NB4 (cell line): ENCODE results near the gene TLDC2.

ENCODE experiments used
- DNase-seq: peaks from one replicate; pipeline ENCODE4 v3.0.0; 2010; ENCODE audit warnings: low read depth
- H3K4me3 ChIP-seq: one replicate; pipeline ENCODE4 v1.5.1; 2011; ENCODE audit warnings: mild to moderate bottlenecking, low read depth, low read length, moderate library complexity
- MAX ChIP-seq: IDR thresholded peaks from 2 replicates; pipeline ENCODE4 v1.6.1; 2011; ENCODE audit warnings: low read depth, low read length
- MYC ChIP-seq: IDR thresholded peaks from 2 replicates; pipeline ENCODE4 v1.6.1; 2011; ENCODE audit warnings: low read depth, low read length
- POLR2A ChIP-seq: IDR thresholded peaks from 2 replicates; pipeline ENCODE4 v1.6.1; 2011; ENCODE audit warnings: mild to moderate bottlenecking; ENCODE audit not compliant: insufficient read length; ENCODE audit errors: extremely low read depth
- TF ChIP-seq, protein P1 (sequence below): IDR thresholded peaks from one replicate; pipeline ENCODE4 v1.5.1; 2012; ENCODE audit warnings: low read depth, low read length

Gene TLDC2

GRCh38 chr20:36876473-36876833, 515 bp downstream of the TLDC2 start:
- H3K4me3 ChIP-seq: no peak overlapping the region
- TF ChIP-seq, protein P1, sequence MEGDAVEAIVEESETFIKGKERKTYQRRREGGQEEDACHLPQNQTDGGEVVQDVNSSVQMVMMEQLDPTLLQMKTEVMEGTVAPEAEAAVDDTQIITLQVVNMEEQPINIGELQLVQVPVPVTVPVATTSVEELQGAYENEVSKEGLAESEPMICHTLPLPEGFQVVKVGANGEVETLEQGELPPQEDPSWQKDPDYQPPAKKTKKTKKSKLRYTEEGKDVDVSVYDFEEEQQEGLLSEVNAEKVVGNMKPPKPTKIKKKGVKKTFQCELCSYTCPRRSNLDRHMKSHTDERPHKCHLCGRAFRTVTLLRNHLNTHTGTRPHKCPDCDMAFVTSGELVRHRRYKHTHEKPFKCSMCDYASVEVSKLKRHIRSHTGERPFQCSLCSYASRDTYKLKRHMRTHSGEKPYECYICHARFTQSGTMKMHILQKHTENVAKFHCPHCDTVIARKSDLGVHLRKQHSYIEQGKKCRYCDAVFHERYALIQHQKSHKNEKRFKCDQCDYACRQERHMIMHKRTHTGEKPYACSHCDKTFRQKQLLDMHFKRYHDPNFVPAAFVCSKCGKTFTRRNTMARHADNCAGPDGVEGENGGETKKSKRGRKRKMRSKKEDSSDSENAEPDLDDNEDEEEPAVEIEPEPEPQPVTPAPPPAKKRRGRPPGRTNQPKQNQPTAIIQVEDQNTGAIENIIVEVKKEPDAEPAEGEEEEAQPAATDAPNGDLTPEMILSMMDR: no peak
- no peak for TF ChIP-seq POLR2A
- TF ChIP-seq MAX: no peak
- TF ChIP-seq MYC: no peak
- DNase-seq: no peak

- DNase-seq: no peak
- TF ChIP-seq MYC: no peak
- TF ChIP-seq POLR2A: no peak
- TF ChIP-seq, protein P1: no peak
- no peak for TF ChIP-seq MAX
Observed at GRCh38 chr20:36878941-36879340, 3.0 kb downstream of the TLDC2 start.

GRCh38 chr20:36880741-36881250, 4.9 kb downstream of the TLDC2 start:
- TF ChIP-seq, protein P1: no peak
- no peak for TF ChIP-seq POLR2A
- no peak for TF ChIP-seq MAX
- TF ChIP-seq MYC: no peak
- no peak overlapping the region for H3K4me3 ChIP-seq
- DNase-seq: no peak

More at GRCh38 chr20:36878941-36879340, 3.0 kb downstream of the TLDC2 start:
- no peak overlapping the region for H3K4me3 ChIP-seq

DNA sequence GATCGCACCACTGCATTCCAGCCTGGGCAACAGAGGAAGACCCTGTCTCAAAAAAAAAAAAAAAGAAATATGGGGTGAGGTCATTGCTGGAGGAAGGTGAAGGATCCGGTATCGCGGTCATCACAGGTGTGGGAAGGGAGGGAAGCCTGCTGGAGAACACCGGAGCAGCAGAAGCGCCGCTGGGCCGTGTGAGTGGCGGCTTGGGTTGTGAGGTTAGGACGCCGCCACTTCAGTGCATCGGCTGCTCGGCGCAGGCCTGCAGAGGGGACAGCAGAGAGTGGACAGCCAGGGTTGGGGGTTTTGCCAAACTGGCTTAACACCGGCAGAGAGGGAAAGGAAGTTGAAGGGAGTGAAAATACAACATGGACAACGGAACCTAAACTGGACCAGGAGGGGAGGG, 5.4 kb downstream of the TLDC2 start:
- TF ChIP-seq, protein P1: no peak
- TF ChIP-seq MAX (no peak), POLR2A (no peak), MYC (no peak)
- no peak for DNase-seq
- H3K4me3 ChIP-seq: no peak overlapping the region

DNA sequence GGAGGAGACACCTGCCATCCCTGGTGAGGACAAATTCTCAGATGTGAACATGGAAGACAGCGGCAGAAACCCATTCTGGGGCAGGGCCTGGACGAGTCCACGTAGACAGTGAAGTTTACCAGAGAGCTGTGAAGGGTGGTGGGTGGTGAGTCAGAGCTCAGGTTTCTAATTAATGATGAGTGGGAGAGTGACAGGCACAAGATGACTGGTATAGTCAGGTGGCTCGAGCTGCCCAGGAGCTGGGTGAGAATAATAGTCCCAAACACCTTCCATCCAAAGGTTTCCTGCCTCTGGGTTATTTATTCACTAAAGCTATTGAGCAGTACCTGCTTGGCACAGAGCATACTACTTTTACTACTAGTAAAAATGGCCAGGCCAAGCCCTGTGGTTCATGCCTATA, 6.0 kb downstream of the TLDC2 start:
- H3K4me3 ChIP-seq: no peak overlapping the region
- DNase-seq: no peak
- TF ChIP-seq, protein P1: no peak
- TF ChIP-seq MYC: no peak
- TF ChIP-seq POLR2A: no peak
- no peak for TF ChIP-seq MAX
